ENCODE results near the gene ADRB2. TPM values are rescaled to one million over a fixed set of nuclear protein-coding genes. Genes with fewer than 3 reads are reported as not detected.

ADRB2 gene
- total RNA-seq, 1 experiment from 2014 or later, result 2.8 TPM

GRCh38 chr5:148848393-148849031 lies 22.1 kb downstream of the ADRB2 start:
- Histone ChIP-seq H2AFZ (no peak overlapping the region), H3K27ac (no peak overlapping the region), H3K9me2 (ENCODE audit: insufficient read depth) (no peaks in the 10 kb centered on the region; the same call in 1 of the 2 replicates), H3K4me1 (replicated peaks; ENCODE audit: insufficient read depth) (no peaks in the 10 kb centered on the region), H3K27me3 (ENCODE audit: insufficient read depth, low read depth) (no peaks in the 10 kb centered on the region), H3K9me3 (ENCODE audit: insufficient read depth, low read depth) (no peaks in the 10 kb centered on the region), H3K36me3 (ENCODE audit: low read depth) (no peaks in the 10 kb centered on the region), H3K79me2 (ENCODE audit: low read depth) (no peaks in the 10 kb centered on the region), H3K4me2 (no peak overlapping the region), H3F3A (ENCODE audit: insufficient read depth, low read depth) (no peaks in the 10 kb centered on the region), H4K20me1 (ENCODE audit: insufficient read depth) (no peaks in the 10 kb centered on the region), H3K4me3 (no peak overlapping the region)
- ChIA-PET POLR2A (ENCODE audit: unreplicated experiment) (no interaction called here), CTCF (no interaction called here)
- intact Hi-C loops (cut with micrococcal nuclease; ENCODE audit: unreplicated experiment), result no loop called here
- DNase-seq, result no peak
- no TSS peak for BruUV-seq (replicated peaks)
- TF ChIP-seq EZH2 (IDR thresholded peaks at IDR 0.05; ENCODE audit: low read depth), result no peak
- TF ChIP-seq CTCF (conservative IDR thresholded peaks at IDR 0.05), result no peak

DNA sequence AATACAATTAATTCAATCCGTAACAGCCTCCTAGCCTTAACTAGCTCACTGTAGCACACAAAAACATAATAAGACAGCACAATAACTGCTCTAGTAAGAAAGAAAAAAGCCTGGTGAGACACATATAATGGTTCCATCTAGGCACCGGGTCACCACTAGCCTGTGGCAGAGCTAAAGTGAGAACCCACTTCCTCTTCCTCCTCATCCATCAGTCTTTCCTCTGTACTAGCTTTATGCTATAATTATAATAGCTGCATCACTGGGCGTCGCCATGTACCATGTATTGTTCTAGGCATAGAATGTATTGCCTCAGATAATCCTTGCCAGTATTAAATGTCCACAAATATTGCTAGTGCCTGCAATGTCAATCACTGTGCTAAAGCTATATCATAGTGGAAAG lies 23.1 kb downstream of the ADRB2 start:
- Histone ChIP-seq H3F3A (ENCODE audit: insufficient read depth, low read depth) (no peaks in the 10 kb centered on the region), H3K4me3 (no peak overlapping the region), H3K4me2 (no peak overlapping the region), H2AFZ (no peak overlapping the region), H3K27ac (no peak overlapping the region), H3K36me3 (ENCODE audit: low read depth) (no peaks in the 10 kb centered on the region), H3K27me3 (ENCODE audit: insufficient read depth, low read depth) (no peaks in the 10 kb centered on the region), H3K9me3 (ENCODE audit: insufficient read depth, low read depth) (no peaks in the 10 kb centered on the region), H4K20me1 (ENCODE audit: insufficient read depth) (no peaks in the 10 kb centered on the region), H3K9me2 (ENCODE audit: insufficient read depth) (no peaks in the 10 kb centered on the region; the same call in 1 of the 2 replicates), H3K4me1 (replicated peaks; ENCODE audit: insufficient read depth) (no peaks in the 10 kb centered on the region), H3K79me2 (ENCODE audit: low read depth) (no peaks in the 10 kb centered on the region)
- POLR2A ChIA-PET (ENCODE audit: unreplicated experiment), result no interaction called here
- intact Hi-C loops (cut with micrococcal nuclease; ENCODE audit: unreplicated experiment), result no loop called here
- DNase-seq, result no peak
- CTCF ChIA-PET, result no interaction called here
- BruUV-seq (replicated peaks), result no TSS peak
- TF ChIP-seq EZH2 (IDR thresholded peaks at IDR 0.05; ENCODE audit: low read depth) (no peak), CTCF (conservative IDR thresholded peaks at IDR 0.05) (no peak)

GRCh38 chr5:148850836-148851235 lies 24.4 kb downstream of the ADRB2 start:
- TF ChIP-seq CTCF (conservative IDR thresholded peaks at IDR 0.05) (no peak), EZH2 (IDR thresholded peaks at IDR 0.05; ENCODE audit: low read depth) (no peak)
- H3K36me3 ChIP-seq (ENCODE audit: low read depth), result no peaks in the 10 kb centered on the region
- H3K9me2 ChIP-seq (ENCODE audit: insufficient read depth), result no peaks in the 10 kb centered on the region; the same call in 1 of the 2 replicates
- DNase-seq, result no peak
- H3K4me3 ChIP-seq, result no peak overlapping the region
- H3F3A ChIP-seq (ENCODE audit: insufficient read depth, low read depth), result no peaks in the 10 kb centered on the region
- H3K9me3 ChIP-seq (ENCODE audit: insufficient read depth, low read depth), result no peaks in the 10 kb centered on the region
- CTCF ChIA-PET, result no interaction called here
- intact Hi-C loops (cut with micrococcal nuclease; ENCODE audit: unreplicated experiment), result no loop called here
- no peaks in the 10 kb centered on the region for H4K20me1 ChIP-seq (ENCODE audit: insufficient read depth)
- no peaks in the 10 kb centered on the region for H3K4me1 ChIP-seq (replicated peaks; ENCODE audit: insufficient read depth)
- H3K27me3 ChIP-seq (ENCODE audit: insufficient read depth, low read depth), result no peaks in the 10 kb centered on the region
- POLR2A ChIA-PET (ENCODE audit: unreplicated experiment), result no interaction called here
- H2AFZ ChIP-seq, result no peak overlapping the region
- H3K79me2 ChIP-seq (ENCODE audit: low read depth), result no peaks in the 10 kb centered on the region
- BruUV-seq (replicated peaks), result no TSS peak
- H3K27ac ChIP-seq, result no peak overlapping the region
- H3K4me2 ChIP-seq, result no peak overlapping the region
